ENCODE data around the gene TWNK.
A peak's percentile ranks its signal among the peaks of the same experiment; 100 is the strongest.

The TWNK gene

DNA sequence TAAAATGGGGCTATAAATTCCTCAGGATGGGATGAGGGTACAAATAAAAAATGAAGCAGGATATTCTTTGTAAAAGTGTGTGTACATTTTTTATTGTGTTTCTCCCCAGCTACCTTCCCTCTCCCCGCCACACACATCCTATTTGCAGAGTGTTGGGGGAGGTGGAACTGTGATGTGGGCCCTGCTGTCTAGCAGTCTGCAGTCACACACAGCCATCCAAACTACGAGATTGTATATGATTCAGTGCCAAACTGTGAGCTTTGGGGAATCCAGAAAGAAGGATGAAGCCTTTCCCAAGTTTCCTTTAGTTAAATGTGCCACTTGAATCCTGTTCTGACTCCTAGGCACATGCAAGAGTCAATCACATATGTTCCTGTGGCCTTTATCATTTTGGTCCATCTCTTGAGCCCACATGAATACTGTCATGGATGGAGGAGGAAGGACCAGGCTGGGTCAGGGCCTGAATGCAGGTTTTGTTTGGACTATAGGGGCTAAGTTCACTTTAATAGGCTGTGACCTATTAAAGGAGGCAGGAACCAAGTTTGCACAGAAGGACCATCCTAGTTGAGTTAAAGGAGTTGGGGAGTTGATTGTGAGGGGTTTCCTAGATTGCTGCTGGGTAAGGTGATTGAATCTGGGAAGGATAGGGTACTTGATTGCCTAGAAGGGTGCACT lies 19.1 kb upstream of the TWNK start:
- no peak overlapping the region for H2AK5ac ChIP-seq (ENCODE audit: low read length)
- H3K14ac ChIP-seq (ENCODE audit: low read length), result no peak overlapping the region
- H2BK12ac ChIP-seq (ENCODE audit: low read length), result no peak overlapping the region
- H3K27me3 ChIP-seq (ENCODE audit: insufficient read depth, low read length), result no peaks in the 10 kb centered on the region
- no peak overlapping the region for H2BK120ac ChIP-seq (ENCODE audit: insufficient read depth, low read length, poor library complexity)
- no peak overlapping the region for H2BK5ac ChIP-seq (ENCODE audit: low read depth, low read length, poor library complexity)
- peaks cover 3% of the 10 kb centered on the region for H3K79me2 ChIP-seq (ENCODE audit: control insufficient read depth, insufficient read depth, low read length, poor library complexity)
- no peak overlapping the region for H4K8ac ChIP-seq (ENCODE audit: low read depth, low read length)
- no peak overlapping the region for H3K4me2 ChIP-seq (ENCODE audit: low read length)
- no peak overlapping the region for H2AFZ ChIP-seq (ENCODE audit: insufficient read depth, low read length, poor library complexity)
- H4K91ac ChIP-seq (ENCODE audit: low read depth, low read length), result no peak overlapping the region
- H3K4ac ChIP-seq (ENCODE audit: low read depth, low read length), result no peak overlapping the region
- no peaks in the 10 kb centered on the region for H3K79me1 ChIP-seq (ENCODE audit: low read length)
- no peak for DNase-seq
- no peak overlapping the region for H3K23ac ChIP-seq (ENCODE audit: low read length)
- no peak overlapping the region for H3K9ac ChIP-seq (ENCODE audit: low read length)
- H3K36me3 ChIP-seq (ENCODE audit: control insufficient read depth in 1 of 2, insufficient read depth in 2 of 2, low read length in 2 of 2), result no peaks in the 10 kb centered on the region
- no peaks in the 10 kb centered on the region for H3K9me3 ChIP-seq (ENCODE audit: insufficient read depth, low read depth, low read length)
- no peak overlapping the region for H3K18ac ChIP-seq (ENCODE audit: low read length)
- H3K4me1 ChIP-seq (ENCODE audit: control insufficient read depth in 1 of 2, insufficient read depth in 2 of 2, low read length in 2 of 2), result peaks cover 8 to 10% of the 10 kb centered on the region in 2 experiments
- H3K4me3 ChIP-seq (ENCODE audit: low read depth, low read length), result no peak overlapping the region
- no CpG with 5 or more reads among the region's 2 CpGs for WGBS (ENCODE audit: extremely low coverage, insufficient coverage, insufficient read length)
- no peak overlapping the region for H4K12ac ChIP-seq (ENCODE audit: low read depth, low read length)
- no peak overlapping the region for H3K27ac ChIP-seq (ENCODE audit: low read depth, low read length)

DNA sequence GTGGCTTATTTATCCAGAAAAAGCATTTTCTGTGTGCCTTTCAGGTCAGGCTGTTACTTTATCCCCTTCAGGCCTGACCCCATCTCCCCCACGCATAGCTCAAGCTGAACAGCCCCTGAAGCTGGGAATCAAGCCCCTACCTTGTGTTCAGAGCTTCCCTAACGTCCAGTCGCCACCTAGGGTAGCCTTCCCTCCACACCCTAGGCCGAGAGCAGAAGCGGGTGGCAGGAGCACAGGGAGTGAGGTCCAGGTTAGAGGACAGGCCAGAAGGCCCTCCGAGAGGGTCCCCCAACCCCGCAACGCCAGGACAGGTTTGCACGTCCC lies 18.5 kb upstream of the TWNK start:
- Histone ChIP-seq H2BK120ac (ENCODE audit: insufficient read depth, low read length, poor library complexity) (no peak overlapping the region), H3K79me1 (ENCODE audit: low read length) (no peaks in the 10 kb centered on the region), H3K4ac (ENCODE audit: low read depth, low read length) (no peak overlapping the region), H3K79me2 (ENCODE audit: control insufficient read depth, insufficient read depth, low read length, poor library complexity) (peaks cover 3% of the 10 kb centered on the region), H2AFZ (ENCODE audit: insufficient read depth, low read length, poor library complexity) (peak overlapping the region; percentile 4), H2BK12ac (ENCODE audit: low read length) (no peak overlapping the region), H3K23ac (ENCODE audit: low read length) (no peak overlapping the region), H3K18ac (ENCODE audit: low read length) (no peak overlapping the region), H3K27me3 (ENCODE audit: insufficient read depth, low read length) (no peaks in the 10 kb centered on the region), H3K36me3 (ENCODE audit: control insufficient read depth in 1 of 2, insufficient read depth in 2 of 2, low read length in 2 of 2) (no peaks in the 10 kb centered on the region), H3K4me2 (ENCODE audit: low read length) (peak overlapping the region; percentile 68), H3K9ac (ENCODE audit: low read length) (no peak overlapping the region), H3K27ac (ENCODE audit: low read depth, low read length) (no peak overlapping the region), H3K4me1 (ENCODE audit: control insufficient read depth in 1 of 2, insufficient read depth in 2 of 2, low read length in 2 of 2) (peaks cover 8 to 10% of the 10 kb centered on the region in 2 experiments), H2BK5ac (ENCODE audit: low read depth, low read length, poor library complexity) (no peak overlapping the region), H4K91ac (ENCODE audit: low read depth, low read length) (no peak overlapping the region), H2AK5ac (ENCODE audit: low read length) (no peak overlapping the region), H3K9me3 (ENCODE audit: insufficient read depth, low read depth, low read length) (no peaks in the 10 kb centered on the region), H3K14ac (ENCODE audit: low read length) (peak overlapping the region; percentile 11), H3K4me3 (ENCODE audit: low read depth, low read length) (peak overlapping the region; percentile 62), H4K8ac (ENCODE audit: low read depth, low read length) (peak overlapping the region; percentile 21), H4K12ac (ENCODE audit: low read depth, low read length) (peak overlapping the region; percentile 9)
- no CpG with 5 or more reads among the region's 9 CpGs for WGBS (ENCODE audit: extremely low coverage, insufficient coverage, insufficient read length)
- DNase-seq, result no peak

GRCh38 chr10:100969187-100970075 lies 17.9 kb upstream of the TWNK start, which contains the start of gene SEMA4G:
TSS of gene SEMA4G (plus strand) at chr10:100969504. CDS start at chr10:100972913, 3,409 bp downstream.
- H3K14ac ChIP-seq (ENCODE audit: low read length), result peak within 1 kb of the TSS; percentile 11
- peak within 1 kb of the TSS; percentile 59 for H4K8ac ChIP-seq (ENCODE audit: low read depth, low read length)
- no peaks in the 10 kb centered on the region for H3K79me1 ChIP-seq (ENCODE audit: low read length)
- H4K12ac ChIP-seq (ENCODE audit: low read depth, low read length), result peak within 1 kb of the TSS; percentile 9
- peaks cover 3% of the 10 kb centered on the region for H3K79me2 ChIP-seq (ENCODE audit: control insufficient read depth, insufficient read depth, low read length, poor library complexity)
- H2AK5ac ChIP-seq (ENCODE audit: low read length), result no peak within 1 kb of the TSS
- H3K23ac ChIP-seq (ENCODE audit: low read length), result no peak within 1 kb of the TSS
- H3K27me3 ChIP-seq (ENCODE audit: insufficient read depth, low read length), result no peaks in the 10 kb centered on the region
- no peak within 1 kb of the TSS for H2BK120ac ChIP-seq (ENCODE audit: insufficient read depth, low read length, poor library complexity)
- peaks cover 8 to 10% of the 10 kb centered on the region in 2 experiments for H3K4me1 ChIP-seq (ENCODE audit: control insufficient read depth in 1 of 2, insufficient read depth in 2 of 2, low read length in 2 of 2)
- no peak within 1 kb of the TSS for H2BK5ac ChIP-seq (ENCODE audit: low read depth, low read length, poor library complexity)
- peak within 1 kb of the TSS; percentile 82 for H3K4me2 ChIP-seq (ENCODE audit: low read length)
- H2BK12ac ChIP-seq (ENCODE audit: low read length), result no peak within 1 kb of the TSS
- H3K4ac ChIP-seq (ENCODE audit: low read depth, low read length), result peak within 1 kb of the TSS; percentile 4
- H2AFZ ChIP-seq (ENCODE audit: insufficient read depth, low read length, poor library complexity), result peak within 1 kb of the TSS; percentile 48
- no CpG with 5 or more reads among the region's 70 CpGs for WGBS (ENCODE audit: extremely low coverage, insufficient coverage, insufficient read length)
- peak within 1 kb of the TSS; percentile 66 for H3K4me3 ChIP-seq (ENCODE audit: low read depth, low read length)
- H3K9me3 ChIP-seq (ENCODE audit: insufficient read depth, low read depth, low read length), result no peaks in the 10 kb centered on the region
- no peak within 1 kb of the TSS for H3K9ac ChIP-seq (ENCODE audit: low read length)
- H4K91ac ChIP-seq (ENCODE audit: low read depth, low read length), result no peak within 1 kb of the TSS
- peak in 1 of 2 donors; percentile 39 for DNase-seq
- H3K27ac ChIP-seq (ENCODE audit: low read depth, low read length), result no peak within 1 kb of the TSS
- H3K36me3 ChIP-seq (ENCODE audit: control insufficient read depth in 1 of 2, insufficient read depth in 2 of 2, low read length in 2 of 2), result no peaks in the 10 kb centered on the region
- H3K18ac ChIP-seq (ENCODE audit: low read length), result peak within 1 kb of the TSS; percentile 22

GRCh38 chr10:100970076-100970913 lies 17.0 kb upstream of the TWNK start:
- H3K4me2 ChIP-seq (ENCODE audit: low read length), result peak overlapping the region; percentile 82
- no peak overlapping the region for H4K91ac ChIP-seq (ENCODE audit: low read depth, low read length)
- no CpG with 5 or more reads among the region's 13 CpGs for WGBS (ENCODE audit: extremely low coverage, insufficient coverage, insufficient read length)
- peak in 1 of 2 donors; percentile 15 for DNase-seq
- peaks cover 3% of the 10 kb centered on the region for H3K79me2 ChIP-seq (ENCODE audit: control insufficient read depth, insufficient read depth, low read length, poor library complexity)
- peak overlapping the region; percentile 66 for H3K4me3 ChIP-seq (ENCODE audit: low read depth, low read length)
- no peaks in the 10 kb centered on the region for H3K79me1 ChIP-seq (ENCODE audit: low read length)
- H3K27me3 ChIP-seq (ENCODE audit: insufficient read depth, low read length), result no peaks in the 10 kb centered on the region
- peak overlapping the region; percentile 48 for H2AFZ ChIP-seq (ENCODE audit: insufficient read depth, low read length, poor library complexity)
- no peak overlapping the region for H3K27ac ChIP-seq (ENCODE audit: low read depth, low read length)
- H3K9ac ChIP-seq (ENCODE audit: low read length), result no peak overlapping the region
- no peaks in the 10 kb centered on the region for H3K9me3 ChIP-seq (ENCODE audit: insufficient read depth, low read depth, low read length)
- no peak overlapping the region for H3K18ac ChIP-seq (ENCODE audit: low read length)
- H4K12ac ChIP-seq (ENCODE audit: low read depth, low read length), result no peak overlapping the region
- no peak overlapping the region for H3K4ac ChIP-seq (ENCODE audit: low read depth, low read length)
- peak overlapping the region; percentile 59 for H4K8ac ChIP-seq (ENCODE audit: low read depth, low read length)
- H2BK120ac ChIP-seq (ENCODE audit: insufficient read depth, low read length, poor library complexity), result no peak overlapping the region
- no peaks in the 10 kb centered on the region for H3K36me3 ChIP-seq (ENCODE audit: control insufficient read depth in 1 of 2, insufficient read depth in 2 of 2, low read length in 2 of 2)
- no peak overlapping the region for H3K14ac ChIP-seq (ENCODE audit: low read length)
- no peak overlapping the region for H3K23ac ChIP-seq (ENCODE audit: low read length)
- H3K4me1 ChIP-seq (ENCODE audit: control insufficient read depth in 1 of 2, insufficient read depth in 2 of 2, low read length in 2 of 2), result peaks cover 8 to 10% of the 10 kb centered on the region in 2 experiments
- no peak overlapping the region for H2AK5ac ChIP-seq (ENCODE audit: low read length)
- no peak overlapping the region for H2BK12ac ChIP-seq (ENCODE audit: low read length)
- H2BK5ac ChIP-seq (ENCODE audit: low read depth, low read length, poor library complexity), result no peak overlapping the region
